Muscle of arm (tissue), 14 donors: ENCODE results near the gene PWP2. TPM values are rescaled to one million over a fixed set of nuclear protein-coding genes. Genes with fewer than 3 reads are reported as not detected.
"Not testable (repeated sequence)": the region's sequence is repeated elsewhere in the genome, so short reads cannot be mapped to it uniquely, and the experiment has no call there.

ENCODE experiments used
- DNase-seq: peaks from one replicate; pipeline ENCODE4 v3.0.0-alpha.2; 2013
- long read RNA-seq, 11 donors: transcript quantifications; one replicate each; lab custom pipeline, GENCODE V29; 2026
- polyA plus RNA-seq, 12 donors: library from polyadenylated mRNA; unstranded; fragments of 120-200 nt; gene quantifications; one replicate each; pipeline ENCODE4 v1.2.1, GENCODE V29; 2013; ENCODE audit not compliant: insufficient read length in 12 of 12

The PWP2 gene
- polyA plus RNA-seq, result 10 to 100 TPM in 1 of 12 donors, 1 to 10 TPM in 9, not detected in 2; 1.6 to 10.3 (median 7.1) TPM
- long read RNA-seq, donor 1, result 0 reads
- long read RNA-seq, donor 2, result 0 reads
- long read RNA-seq, donor 3, result 0 reads
- long read RNA-seq, donor 4, result 0 reads
- long read RNA-seq, donor 5, partial matches to known transcripts, result 0 of 2 reads
- long read RNA-seq, donor 5, other reads (novel, unspliced or antisense), result 0 of 2 reads
- long read RNA-seq, donor 6, result 0 reads
- long read RNA-seq, donor 7, result 0 reads
- long read RNA-seq, donor 8, result 0 reads
- long read RNA-seq, donor 9, result 0 reads
- long read RNA-seq, donor 10, result 0 reads
- long read RNA-seq, donor 11, result 0 reads

DNA sequence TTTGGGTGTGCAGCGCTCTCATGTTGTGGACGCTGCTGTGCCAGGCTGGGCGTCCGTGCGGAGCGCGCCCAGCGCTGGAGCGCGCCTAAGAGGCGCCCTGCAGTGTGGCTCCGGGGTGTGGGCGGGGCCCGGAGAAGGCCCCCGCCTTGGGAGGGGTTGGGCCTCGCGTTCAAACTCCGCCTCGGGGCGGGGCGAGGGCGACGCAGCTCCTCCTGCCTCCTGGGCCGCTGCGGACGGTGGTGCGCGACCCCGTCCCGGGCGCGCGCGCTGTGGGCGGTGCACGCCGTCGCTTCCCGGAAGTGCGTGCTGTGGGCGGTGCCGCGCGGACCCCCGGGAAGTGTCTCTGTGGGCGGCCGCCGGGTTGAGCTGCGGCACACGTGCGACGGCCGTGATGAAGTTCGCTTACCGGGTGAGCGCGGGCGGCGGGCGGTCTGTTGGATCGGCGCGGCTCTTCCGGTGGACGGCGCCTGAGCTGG is at the start of gene PWP2:
Gene PWP2 (plus strand): TSS at position 374 of the 476 bp plus-strand sequence. CDS start 18 bp downstream, at position 392.
- DNase-seq, result not testable (repeated sequence)

DNA sequence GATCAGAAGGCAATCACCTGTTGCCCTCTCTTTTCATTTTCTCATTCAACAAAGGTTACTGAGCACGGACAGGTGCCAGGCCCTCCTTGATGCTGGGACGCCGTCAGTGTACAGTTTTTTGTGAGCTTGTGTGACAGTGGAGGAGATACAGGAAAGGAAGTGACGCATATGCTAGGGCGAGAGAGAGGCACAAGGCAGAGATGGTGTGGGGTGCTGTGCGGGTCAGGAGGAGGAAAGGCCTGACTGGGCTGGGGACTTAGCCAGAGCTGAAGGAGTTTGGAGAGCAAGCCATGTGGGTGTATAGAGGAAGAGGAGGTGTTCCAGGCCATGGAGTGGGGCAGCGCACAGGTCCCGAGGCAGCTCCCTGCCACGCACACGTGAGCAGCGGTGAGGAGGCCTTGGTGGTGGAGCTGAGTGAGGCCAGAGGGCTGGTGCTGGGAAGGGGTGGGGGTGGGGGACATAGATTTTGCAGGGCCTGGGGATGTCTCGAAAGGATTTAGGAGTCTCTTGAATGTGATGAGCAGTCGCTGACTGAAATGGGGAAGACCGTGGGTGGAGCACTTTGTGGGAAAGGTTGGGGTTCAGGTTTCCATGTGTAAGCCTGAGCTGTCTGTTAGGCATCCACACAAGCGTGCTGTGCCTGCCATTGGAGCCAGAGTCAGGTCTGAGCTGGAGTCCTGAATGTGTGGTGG is 49.1 kb upstream of the PWP2 start:
- DNase-seq, result no peak

DNA sequence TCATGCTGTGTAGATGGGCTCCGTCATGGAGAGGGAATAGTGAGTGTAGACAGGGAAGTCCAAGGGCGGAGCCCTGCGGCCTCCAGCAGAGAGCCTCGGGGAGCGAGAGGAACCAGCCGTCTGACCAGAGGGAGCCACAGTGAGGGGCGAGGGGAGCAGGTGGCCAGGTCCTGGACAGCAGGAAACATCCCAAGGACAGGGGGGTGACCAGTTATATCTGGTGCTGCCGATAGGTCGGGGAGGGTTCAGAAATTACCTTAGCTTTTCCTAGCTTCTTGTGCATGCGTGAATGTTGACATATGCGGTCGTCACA is 48.6 kb upstream of the PWP2 start:
- no peak for DNase-seq

DNA sequence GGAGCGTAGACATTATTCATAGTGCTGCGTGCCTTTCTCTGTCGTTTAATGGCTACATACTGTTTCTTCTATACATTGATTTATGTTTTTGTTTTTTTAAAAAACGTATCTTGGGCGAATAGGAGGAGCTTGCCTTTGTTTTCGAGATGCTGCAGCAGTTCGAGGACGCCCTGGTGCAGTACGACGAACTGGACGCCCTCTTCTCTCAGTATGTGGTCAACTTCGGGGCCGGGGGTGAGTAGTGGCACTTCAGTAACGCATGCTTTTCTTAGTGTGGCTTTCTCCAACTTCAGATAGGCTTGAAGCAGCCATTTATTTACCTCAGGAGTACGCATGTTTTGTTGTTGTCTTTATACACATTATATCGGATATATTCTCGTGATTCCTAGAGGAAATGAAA is 48.2 kb upstream of the PWP2 start:
- DNase-seq, result no peak

DNA sequence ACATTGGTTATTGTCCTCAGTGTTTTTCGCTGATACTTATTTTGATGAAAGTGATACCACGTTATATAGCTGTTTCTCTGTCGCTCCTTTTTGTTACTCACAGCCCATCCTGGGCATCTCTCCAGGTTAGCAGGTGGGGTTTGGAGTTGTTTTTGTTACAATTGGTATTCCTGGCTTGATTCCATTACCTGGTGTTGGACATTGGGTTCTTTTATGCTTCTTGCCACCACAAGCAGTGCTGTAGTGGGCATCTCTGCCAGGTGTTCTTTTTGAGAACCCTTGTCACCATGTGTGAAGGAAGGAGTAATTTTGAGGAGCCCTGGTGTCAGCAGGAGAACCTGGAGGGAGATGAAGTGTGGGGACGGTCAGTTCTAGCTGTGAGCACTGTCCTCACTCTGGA is 47.5 kb upstream of the PWP2 start:
- DNase-seq, result no peak

DNA sequence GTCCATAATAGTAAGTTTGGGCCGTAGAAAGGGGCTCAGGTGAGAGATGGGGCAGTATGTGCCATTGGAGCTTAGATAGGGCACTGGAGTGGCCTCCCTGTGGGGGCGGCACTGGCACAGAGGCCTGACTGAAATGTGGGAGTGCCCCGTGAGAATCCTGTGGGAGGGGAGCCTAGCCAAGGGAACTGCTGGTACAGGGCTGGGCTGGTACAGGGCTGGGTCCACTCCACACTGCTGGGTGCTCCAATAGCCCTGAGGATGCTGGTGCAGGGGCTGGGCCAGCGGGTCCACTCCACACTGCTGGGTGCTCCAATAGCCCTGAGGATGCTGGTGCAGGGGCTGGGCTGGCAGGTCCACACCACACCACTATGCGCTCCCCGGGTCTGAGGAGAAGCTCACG is 44.8 kb upstream of the PWP2 start:
- DNase-seq, result no peak

DNA sequence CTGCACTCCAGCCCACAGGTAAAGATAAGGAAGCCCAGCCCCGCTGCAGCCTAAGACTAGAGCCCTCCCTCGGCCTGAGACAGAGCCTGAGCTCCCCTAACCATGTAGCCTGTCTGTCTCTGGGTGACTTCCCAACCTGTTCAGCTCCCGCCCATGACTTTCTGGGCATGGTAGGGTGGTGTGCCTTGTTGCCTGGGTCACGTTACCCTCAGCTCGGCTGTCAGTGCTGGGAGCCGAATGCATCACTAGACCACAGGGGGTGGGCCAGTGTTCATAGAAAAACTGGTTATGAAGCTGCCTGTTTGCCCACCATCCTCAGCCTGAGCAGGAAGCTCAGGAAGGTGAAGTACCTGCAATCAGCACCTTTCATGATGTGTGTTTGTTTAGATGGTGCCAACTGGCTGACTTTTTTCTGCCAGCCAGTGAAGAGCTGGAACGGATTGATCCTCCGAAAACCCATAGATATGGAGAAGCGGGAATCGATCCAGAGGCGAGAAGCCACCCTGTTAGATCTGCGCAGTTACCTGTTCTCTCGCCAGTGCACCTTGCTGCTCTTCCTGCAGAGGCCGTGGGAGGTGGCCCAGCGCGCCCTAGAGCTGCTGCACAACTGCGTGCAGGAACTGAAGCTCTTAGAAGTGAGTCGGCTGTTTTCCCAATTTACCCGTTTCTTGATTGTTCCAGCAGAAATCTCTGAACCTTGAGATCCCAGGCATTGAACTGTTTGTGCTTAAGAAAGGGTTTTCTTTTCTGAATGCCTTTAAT is 43.9 kb upstream of the PWP2 start:
- DNase-seq, result no peak

DNA sequence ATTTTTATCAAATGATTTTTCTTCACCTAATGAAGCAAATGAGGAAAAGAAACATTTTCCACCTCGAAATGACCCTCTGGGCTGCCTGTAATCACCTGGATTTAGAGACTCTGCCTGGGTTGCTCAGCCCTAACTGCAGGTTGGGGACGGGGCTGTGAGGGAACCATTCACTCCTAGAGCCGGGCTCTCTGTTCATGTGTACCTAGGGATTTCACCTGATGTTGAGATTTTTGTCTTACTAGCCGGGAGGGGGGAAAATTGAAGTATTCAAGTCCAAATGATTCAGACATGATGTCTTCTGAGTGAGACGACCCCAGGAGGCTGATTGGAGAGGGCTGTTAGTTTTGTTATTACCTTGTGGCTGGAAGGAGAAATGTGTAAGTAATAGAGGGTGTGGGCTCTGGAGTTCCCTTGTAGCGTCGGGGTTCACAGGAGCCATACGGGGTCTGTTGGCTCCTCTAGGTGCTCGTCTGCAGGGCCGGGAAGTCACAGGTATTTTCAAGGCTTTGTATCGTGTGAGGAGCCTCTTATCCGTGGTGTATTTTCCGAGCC is 42.3 kb upstream of the PWP2 start:
- no peak for DNase-seq

DNA sequence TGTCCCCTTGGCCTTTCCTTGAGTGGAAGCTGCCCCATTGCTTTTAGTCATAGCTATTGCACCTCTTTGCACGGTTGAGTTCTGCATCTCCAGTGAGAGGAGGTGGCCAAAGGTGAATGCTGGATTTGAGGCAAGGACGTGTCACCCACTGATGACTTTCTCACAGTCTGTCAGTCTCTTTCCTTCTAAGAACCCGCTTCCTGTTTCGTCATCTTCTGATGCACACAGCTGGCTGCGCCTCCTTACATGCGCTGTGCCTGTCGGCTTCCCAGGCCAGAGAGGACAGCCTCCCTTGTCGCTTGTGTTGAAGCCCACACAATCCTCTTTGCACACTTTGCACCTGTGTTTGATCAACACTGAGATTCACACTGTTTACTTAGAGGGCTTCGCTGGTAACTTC is 41.8 kb upstream of the PWP2 start:
- DNase-seq, result no peak

DNA sequence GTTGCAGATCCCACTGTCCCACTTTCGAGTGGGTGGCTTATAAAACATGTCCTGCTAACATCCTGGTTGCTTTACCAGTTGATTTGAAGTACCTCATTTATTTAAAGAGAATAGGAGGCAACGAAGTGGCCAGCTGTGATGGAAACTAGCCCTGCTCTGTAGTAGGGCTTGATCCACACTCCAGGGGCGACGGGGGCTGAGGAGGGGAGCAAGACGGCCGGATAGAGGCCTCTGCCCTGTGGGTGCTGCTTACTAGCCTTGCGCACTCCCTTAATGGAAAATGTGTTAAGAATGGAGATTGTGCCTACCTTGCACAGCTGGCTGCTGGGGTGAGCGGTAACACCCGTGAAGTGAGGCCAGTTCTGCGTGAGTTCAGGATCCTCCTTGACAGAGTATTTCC is 41.1 kb upstream of the PWP2 start:
- no peak for DNase-seq

DNA sequence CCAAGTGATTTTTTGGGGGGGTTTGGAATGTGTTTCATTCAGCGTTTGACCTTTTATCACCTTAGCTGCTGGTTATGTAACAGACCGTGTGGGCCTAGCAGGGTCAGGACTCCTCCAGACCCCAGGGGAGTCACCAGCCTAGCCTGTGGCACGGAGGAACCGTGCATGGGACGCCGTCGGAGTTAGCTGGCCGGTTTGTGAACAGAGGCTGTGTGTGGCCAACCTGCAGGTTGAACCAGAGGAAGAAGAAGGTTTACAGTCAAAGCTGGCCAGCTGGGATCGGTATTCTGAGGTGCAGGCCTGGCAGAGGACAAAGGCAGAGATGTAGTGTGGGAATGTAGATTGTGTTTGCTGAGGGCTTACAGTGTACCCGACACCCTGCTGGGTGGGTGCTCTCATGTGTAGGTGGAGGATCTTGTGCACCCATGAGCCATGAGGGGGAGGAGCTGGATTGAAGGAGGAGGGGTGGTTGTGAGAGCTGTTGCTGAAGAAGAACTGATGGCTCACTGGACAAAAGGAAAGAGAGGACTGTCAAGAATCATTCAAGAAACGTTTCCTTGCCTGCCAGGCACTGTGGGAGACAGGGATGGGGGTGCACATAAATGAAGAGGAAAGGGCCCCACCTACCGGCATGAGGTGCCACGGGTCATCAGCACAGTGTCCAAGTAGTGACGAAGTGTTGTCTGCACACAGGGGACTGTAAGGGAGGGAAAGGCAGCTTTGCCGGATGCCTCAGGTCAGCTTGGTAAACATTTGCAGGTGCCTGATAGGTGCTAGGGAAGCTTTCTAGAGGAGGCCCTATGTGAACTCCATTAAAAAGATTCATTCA is 40.0 kb upstream of the PWP2 start:
- no peak for DNase-seq

DNA sequence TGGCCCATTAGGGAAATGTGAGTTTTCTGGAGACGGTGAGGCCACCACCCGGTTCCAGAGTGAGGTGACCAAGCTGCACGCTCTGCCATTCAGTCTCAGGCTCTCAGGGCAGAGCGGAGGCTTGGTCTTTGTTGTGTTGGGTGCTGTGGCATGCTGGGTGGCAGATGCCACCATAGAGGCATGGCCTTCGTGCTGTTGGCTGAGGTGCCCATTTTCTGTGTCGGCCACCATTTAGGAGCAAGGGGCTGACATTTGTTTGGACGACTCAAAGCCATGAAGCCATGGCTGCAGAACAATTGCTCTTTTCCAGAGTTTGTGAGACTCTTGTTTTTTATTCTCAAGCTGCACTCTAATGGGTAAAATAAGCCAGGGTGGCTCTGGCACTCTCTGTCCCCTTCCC is 36.8 kb upstream of the PWP2 start:
- no peak for DNase-seq

DNA sequence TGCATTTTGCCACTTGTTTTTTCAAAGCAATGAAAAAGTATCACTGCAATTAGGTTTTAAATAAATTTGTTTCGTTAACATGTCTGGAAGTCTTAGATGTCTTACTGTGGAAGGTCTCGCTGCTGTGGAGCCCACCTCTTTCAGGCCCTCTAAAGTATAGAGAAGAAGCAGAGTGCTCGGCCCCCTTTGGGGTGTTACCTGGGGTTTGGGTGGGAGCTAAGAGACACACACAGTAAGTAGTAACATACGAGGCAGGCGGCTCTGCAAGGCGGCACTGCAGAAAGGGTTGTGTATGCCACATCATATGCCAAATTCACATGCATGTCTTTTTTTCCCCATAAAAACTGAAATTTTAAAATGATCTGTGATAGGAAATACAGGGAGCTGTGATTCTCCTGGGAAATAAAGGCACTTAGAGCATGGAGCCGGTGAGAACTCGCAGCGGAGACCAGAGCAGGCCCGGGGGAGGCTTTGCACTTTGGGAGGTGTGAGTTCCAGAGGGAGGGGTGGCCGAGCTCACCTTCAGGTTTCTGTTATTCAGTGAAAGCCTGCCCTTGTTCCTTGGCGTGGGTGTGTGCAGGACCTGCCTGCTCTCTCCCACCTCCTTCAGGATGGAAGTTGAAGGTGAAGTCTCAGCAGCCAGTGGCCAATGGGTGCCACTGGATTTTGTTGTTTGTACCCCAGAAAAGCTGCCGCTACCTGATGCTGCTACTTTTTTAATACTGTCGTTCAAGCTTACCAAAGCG is 35.7 kb upstream of the PWP2 start:
- DNase-seq, result no peak

DNA sequence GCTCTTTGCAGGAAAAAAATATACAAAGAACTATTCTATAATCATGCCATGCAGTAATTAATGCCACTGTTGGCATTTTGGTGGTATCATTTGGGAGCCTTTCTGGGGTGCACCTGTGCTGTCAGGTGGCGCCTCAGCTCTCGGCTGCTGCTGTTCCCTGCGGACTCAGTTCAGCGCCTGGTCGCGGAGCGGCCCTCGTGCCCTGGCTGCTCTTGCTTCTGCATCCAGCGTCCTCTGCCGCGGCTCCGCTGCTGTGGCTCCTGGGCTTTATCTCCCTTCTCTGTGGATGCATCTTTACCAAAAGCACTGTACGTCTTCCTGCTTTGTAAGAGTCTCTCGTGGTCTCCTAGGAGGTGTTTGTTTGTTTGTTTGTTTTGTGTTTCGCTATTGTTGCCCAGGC is 35.1 kb upstream of the PWP2 start:
- DNase-seq, result no peak

DNA sequence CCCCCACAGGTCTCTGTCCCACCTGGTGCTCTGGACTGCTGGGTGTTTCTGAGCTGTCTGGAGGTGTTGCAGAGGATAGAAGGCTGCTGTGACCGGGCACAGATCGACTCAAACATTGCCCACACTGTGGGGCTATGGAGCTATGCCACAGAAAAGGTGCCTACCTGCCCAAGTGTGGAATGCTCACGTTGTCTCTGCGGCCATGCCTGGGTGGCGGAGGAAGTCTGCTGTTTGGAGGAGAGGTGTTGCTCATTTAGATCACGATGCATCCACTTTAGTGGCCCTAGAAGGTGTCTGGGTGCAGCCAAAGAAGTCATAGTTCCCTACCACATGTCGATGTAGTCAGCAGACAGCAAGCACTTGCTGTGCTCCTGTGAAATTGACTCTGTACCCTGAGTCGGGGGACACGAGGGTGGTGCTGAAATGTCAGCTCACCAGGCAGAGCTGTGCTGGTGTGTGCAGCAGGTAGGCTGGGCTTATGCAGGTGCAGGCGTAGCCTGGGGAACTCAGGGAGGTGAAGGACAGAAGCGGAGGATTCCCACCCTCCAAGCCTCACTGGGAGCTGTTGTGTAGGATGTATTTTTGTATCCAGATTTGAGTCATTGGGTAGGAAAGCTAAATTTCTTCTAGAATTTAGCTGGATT is 32.8 kb upstream of the PWP2 start:
- no peak for DNase-seq

DNA sequence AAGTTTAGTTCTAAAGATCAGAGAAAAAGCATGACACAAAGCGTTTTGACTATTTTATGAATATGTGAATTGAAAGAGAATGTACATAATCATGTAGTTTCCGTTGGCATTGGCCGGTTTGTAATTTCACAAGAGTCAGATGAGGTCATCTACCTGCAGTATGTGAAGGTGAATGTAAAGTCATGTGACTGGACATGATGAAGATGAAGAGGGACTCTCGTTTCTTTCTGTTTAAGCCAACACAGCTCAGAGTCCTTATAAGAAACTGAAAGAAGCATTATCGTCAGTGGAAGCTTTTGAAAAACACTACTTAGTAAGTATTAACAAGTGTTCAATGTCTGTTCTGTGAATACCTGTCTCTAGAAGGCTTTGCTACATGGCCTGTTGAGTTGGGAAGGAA is 30.9 kb upstream of the PWP2 start:
- no peak for DNase-seq

DNA sequence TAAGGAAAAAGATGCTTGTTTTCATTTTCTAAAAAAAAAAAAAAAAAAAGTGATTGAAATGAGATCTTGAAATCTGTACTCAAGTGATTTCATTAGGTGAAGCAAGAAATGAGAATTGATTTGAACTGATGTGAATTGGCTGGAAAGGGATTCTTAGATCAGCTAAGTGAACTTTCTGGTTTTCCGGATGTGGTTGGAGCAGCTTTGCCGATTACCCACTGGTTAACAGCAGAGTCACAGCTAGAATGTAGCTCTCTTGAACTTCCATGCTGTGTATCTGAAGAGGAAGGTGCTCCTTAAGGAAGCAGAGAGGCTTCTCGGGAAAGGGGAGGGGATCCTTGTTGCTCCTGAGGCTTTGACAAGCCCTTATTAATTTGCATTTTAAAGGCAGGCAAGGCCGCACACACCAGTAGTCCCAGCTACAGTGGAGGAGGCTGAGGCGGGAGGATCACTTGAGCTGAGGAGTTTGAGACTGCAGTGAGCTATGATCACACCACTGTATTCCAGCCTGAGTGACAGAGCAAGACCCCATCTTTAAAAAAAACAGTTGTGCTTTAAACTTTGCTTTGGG is 28.7 kb upstream of the PWP2 start:
- DNase-seq, result no peak

DNA sequence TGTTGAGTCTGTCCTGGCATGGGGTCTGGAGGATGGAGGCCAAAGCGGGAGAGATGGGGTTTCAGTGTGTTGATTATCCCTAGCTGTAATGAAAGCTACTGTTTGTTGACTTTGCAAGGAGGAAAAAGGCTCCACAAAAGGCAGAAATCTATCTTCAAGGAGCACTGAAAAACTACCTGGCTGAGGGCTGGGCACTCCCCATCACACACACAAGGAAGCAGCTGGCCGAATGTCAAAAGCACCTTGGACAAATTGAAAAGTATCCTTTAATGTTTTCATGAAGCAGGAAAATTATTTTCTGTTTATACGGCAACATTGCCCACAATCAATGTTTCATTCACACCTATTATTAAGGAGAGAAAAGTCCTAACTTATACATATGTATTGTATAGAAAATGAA is 27.8 kb upstream of the PWP2 start:
- no peak for DNase-seq

DNA sequence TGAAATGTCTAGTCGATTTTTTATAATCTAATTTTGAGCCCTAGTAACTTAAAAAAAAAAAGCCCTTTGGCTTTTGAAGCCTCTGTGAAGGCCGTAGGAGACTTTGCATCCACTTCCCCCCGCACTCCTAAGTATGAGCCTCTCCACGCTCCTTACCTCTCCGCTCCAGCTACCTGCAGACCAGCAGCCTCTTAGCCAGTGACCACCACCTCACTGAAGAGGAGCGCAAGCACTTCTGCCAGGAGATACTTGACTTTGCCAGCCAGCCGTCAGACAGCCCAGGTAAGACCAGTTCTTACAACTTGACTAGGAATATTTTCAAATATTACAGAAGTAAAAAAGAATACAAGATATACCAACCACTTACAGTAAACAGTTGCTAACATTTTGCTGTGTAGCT is 27.4 kb upstream of the PWP2 start:
- no peak for DNase-seq
